Midbrain (tissue), 1 donor: ENCODE data around the gene DOCK3.

Experiments
- DNase-seq: peaks from one replicate; lab custom pipeline; 2025; lab: John Stamatoyannopoulos, UW

The DOCK3 gene

DNA sequence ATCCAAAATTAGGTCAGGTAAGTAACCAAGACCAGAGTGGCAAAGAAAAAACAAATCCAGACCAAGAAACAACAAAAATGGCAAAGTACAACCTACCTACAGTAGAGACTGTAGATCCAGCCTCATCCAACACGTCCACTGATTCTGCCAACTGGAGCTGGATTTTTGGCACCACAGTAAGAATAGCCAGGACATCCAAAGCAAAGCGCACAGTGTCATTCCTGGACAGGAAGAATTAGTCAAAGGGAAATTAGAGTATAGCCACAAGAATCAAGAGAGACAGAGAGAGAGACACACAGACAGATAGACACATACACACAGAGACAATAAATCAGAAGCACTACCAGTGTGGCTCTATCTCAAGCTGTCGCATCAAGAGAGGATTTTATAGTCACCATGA is 747.5 kb downstream of the DOCK3 start:
- DNase-seq: no peak

- no peak for DNase-seq
Observed at GRCh38 chr3:51426921-51427320, 752.2 kb downstream of the DOCK3 start.

DNA sequence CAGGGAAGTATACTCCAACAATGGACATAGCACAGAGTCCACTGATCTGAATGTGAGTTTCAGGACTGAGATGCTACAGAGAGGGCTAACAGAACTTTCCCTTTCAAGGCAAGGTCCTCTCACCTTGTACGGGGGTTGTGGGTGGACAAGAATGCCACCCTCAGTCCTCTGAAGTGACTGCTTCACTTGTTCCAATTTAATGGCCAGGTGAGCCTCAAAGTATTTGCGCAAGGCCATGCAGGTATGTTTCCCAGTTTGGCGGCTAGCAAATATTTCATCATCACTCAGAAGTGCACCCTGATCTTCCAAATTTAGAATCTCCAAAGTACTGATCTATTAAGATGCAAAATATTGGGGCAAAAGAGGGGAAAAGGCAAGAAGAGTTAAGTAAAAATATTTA is 754.4 kb downstream of the DOCK3 start:
- no peak for DNase-seq
